ENCODE results near the gene TUT7.

Gene TUT7

GRCh38 chr9:86337469-86338108 is 16.6 kb downstream of the TUT7 start:
- Histone ChIP-seq H2AFZ (ENCODE audit: low read depth) (no peak overlapping the region), H4K20me1 (ENCODE audit: insufficient read depth) (no peaks in the 10 kb centered on the region), H3K4me2 (peak overlapping the region; percentile 57), H3K79me2 (ENCODE audit: insufficient read depth, low read depth) (no peaks in the 10 kb centered on the region), H3K36me3 (ENCODE audit: insufficient read depth) (no peaks in the 10 kb centered on the region; the same call in 1 of the 2 replicates), H3K9ac (0 out of 2 replicates have a peak overlapping the region, but pooled peaks have one; percentile 9), H3K4me1 (ENCODE audit: low read depth, poor library complexity, severe bottlenecking) (peaks cover 35% of the 10 kb centered on the region), H3K27ac (peak overlapping the region; percentile 23; the same call in 1 of the 2 replicates), H3K4me3 (IDR thresholded peaks at IDR 0.05; ENCODE audit: insufficient read depth, low read depth, low read length) (no peak overlapping the region), H3K27me3 (ENCODE audit: insufficient read depth, low read depth) (no peaks in the 10 kb centered on the region)
- no peak for TF ChIP-seq CTCF (conservative IDR thresholded peaks at IDR 0.05; ENCODE audit: low read depth, low read length)

GRCh38 chr9:86336058-86336457 is 18.2 kb downstream of the TUT7 start:
- Histone ChIP-seq H3K4me1 (ENCODE audit: low read depth, poor library complexity, severe bottlenecking) (peaks cover 34% of the 10 kb centered on the region), H2AFZ (ENCODE audit: low read depth) (no peak overlapping the region), H3K36me3 (ENCODE audit: insufficient read depth) (no peaks in the 10 kb centered on the region; the same call in 1 of the 2 replicates), H3K4me2 (no peak overlapping the region), H3K27ac (no peak overlapping the region), H3K4me3 (IDR thresholded peaks at IDR 0.05; ENCODE audit: insufficient read depth, low read depth, low read length) (no peak overlapping the region), H3K27me3 (ENCODE audit: insufficient read depth, low read depth) (no peaks in the 10 kb centered on the region), H4K20me1 (ENCODE audit: insufficient read depth) (no peaks in the 10 kb centered on the region), H3K79me2 (ENCODE audit: insufficient read depth, low read depth) (no peaks in the 10 kb centered on the region), H3K9ac (no peak overlapping the region)
- no peak for TF ChIP-seq CTCF (conservative IDR thresholded peaks at IDR 0.05; ENCODE audit: low read depth, low read length)

DNA sequence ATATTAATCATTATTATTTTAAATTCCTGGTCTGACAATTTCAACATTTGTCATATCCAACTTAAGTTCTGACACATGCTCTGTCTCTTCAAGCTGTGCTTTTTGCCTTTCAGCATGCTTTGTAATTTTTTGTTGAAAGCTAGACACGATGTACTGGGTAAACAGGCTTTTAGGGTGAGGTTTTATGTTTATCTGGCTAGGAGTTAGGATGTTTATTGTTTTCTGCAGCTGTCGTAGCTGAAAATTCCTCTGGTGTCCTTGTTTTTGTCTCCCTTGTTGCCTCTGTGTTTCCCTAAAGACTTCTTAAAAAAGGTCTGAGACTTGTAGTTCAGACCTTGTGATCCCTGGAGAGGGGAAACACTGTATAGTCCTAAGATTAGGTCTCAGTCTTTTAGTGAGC is 20.6 kb downstream of the TUT7 start:
- Histone ChIP-seq H3K27me3 (ENCODE audit: insufficient read depth, low read depth) (no peaks in the 10 kb centered on the region), H2AFZ (ENCODE audit: low read depth) (no peak overlapping the region), H3K36me3 (ENCODE audit: insufficient read depth) (no peaks in the 10 kb centered on the region; the same call in 1 of the 2 replicates), H3K9ac (no peak overlapping the region), H3K4me1 (ENCODE audit: low read depth, poor library complexity, severe bottlenecking) (peaks cover 15% of the 10 kb centered on the region), H3K4me2 (no peak overlapping the region), H3K27ac (no peak overlapping the region), H4K20me1 (ENCODE audit: insufficient read depth) (no peaks in the 10 kb centered on the region), H3K4me3 (IDR thresholded peaks at IDR 0.05; ENCODE audit: insufficient read depth, low read depth, low read length) (no peak overlapping the region), H3K79me2 (ENCODE audit: insufficient read depth, low read depth) (no peaks in the 10 kb centered on the region)
- no peak for TF ChIP-seq CTCF (conservative IDR thresholded peaks at IDR 0.05; ENCODE audit: low read depth, low read length)

- no peak overlapping the region for H2AFZ ChIP-seq (ENCODE audit: low read depth)
- no peak overlapping the region for H3K27ac ChIP-seq
- H3K36me3 ChIP-seq (ENCODE audit: insufficient read depth) = peaks cover 5% of the 10 kb centered on the region; the same call in 1 of the 2 replicates
- no peaks in the 10 kb centered on the region for H3K79me2 ChIP-seq (ENCODE audit: insufficient read depth, low read depth)
- TF ChIP-seq CTCF (conservative IDR thresholded peaks at IDR 0.05; ENCODE audit: low read depth, low read length) = no peak
- H4K20me1 ChIP-seq (ENCODE audit: insufficient read depth) = no peaks in the 10 kb centered on the region
- H3K4me2 ChIP-seq = no peak overlapping the region
- no peak overlapping the region for H3K4me3 ChIP-seq (IDR thresholded peaks at IDR 0.05; ENCODE audit: insufficient read depth, low read depth, low read length)
- H3K4me1 ChIP-seq (ENCODE audit: low read depth, poor library complexity, severe bottlenecking) = peaks cover 2% of the 10 kb centered on the region
- no peaks in the 10 kb centered on the region for H3K27me3 ChIP-seq (ENCODE audit: insufficient read depth, low read depth)
- no peak overlapping the region for H3K9ac ChIP-seq
These were observed 24.0 kb downstream of the TUT7 start for GRCh38 chr9:86330186-86330585.
